Loucy (cell line): ENCODE data around the gene CAMTA1.

ENCODE experiments used
- EZH2phosphoT487 ChIP-seq: fragments of 200-600 bp; IDR thresholded peaks from 2 replicates; pipeline ENCODE4 v1.6.1; 2018; ENCODE audit warnings: antibody characterized with exemption, mild to moderate bottlenecking, moderate library complexity, borderline replicate concordance
- TF ChIP-seq, protein P1 (sequence below): fragments of 200-600 bp; sonication (generic); conservative IDR thresholded peaks from 2 replicates; pipeline ENCODE4 v1.5.1; 2014; ENCODE audit warnings: mild to moderate bottlenecking, antibody characterized with exemption, low read length

DNA sequence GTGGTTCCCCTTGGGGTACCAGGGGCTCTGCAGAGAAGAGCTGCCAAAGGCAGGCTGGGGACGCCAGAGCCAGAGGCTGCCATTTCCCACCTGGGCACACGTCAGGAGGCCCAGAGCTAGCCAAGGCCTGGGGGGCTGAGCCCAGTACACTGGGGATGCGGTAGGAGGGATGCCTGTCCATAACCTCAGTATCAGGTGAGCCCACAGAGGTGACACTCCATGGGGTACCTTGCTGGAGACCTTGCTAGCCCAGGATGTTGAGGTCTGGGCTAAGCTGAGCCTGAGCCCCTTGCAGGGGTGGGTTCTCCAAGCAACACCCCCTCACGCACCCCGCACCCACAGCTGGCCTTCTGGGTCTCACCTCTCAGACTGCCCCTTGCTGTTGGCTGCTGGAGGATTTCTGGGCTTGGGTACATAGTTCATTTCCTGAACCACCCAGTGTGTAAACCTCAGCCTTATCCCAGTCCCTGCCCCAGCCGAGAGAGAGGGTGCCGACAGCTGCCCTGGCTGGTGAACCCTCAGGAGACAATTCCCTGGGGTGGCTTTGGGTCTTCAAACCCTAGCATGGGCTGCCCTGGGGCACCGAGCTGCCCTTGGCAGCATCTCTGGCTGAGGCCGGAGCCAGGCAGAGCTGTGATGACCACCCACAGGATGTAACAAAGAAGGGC is 893.4 kb downstream of the CAMTA1 start:
- TF ChIP-seq, protein P1, sequence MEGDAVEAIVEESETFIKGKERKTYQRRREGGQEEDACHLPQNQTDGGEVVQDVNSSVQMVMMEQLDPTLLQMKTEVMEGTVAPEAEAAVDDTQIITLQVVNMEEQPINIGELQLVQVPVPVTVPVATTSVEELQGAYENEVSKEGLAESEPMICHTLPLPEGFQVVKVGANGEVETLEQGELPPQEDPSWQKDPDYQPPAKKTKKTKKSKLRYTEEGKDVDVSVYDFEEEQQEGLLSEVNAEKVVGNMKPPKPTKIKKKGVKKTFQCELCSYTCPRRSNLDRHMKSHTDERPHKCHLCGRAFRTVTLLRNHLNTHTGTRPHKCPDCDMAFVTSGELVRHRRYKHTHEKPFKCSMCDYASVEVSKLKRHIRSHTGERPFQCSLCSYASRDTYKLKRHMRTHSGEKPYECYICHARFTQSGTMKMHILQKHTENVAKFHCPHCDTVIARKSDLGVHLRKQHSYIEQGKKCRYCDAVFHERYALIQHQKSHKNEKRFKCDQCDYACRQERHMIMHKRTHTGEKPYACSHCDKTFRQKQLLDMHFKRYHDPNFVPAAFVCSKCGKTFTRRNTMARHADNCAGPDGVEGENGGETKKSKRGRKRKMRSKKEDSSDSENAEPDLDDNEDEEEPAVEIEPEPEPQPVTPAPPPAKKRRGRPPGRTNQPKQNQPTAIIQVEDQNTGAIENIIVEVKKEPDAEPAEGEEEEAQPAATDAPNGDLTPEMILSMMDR = no peak
- TF ChIP-seq EZH2phosphoT487 = no peak
